ENCODE measurements around the gene CHST11. TPM values are rescaled to one million over a fixed set of nuclear protein-coding genes. Genes with fewer than 3 reads are reported as not detected.

Gene CHST11
- total RNA-seq (2022; extraction: Qiagen RNA extraction) = 15.8 to 22.2 TPM (median 20.9 TPM) in 5 replicates

GRCh38 chr12:104456417-104456949 is at the start of gene CHST11:
CHST11 (plus strand) TSS chr12:104456948.

Other genes with a start within 250 kb of the CHST11 start
- 753 to 930 TPM (median 871 TPM) in 5 replicates for gene TXNRD1, start 241.2 kb upstream of the CHST11 start, total RNA-seq (2022; extraction: Qiagen RNA extraction)
- 5.6 to 9.3 TPM (median 6.4 TPM) in 5 replicates for gene EID3, start 153.2 kb upstream of the CHST11 start, total RNA-seq (2022; extraction: Qiagen RNA extraction)

Data from A549 treated with Mapracorat at 1 μM for 4 hours (cell line).